Heart left ventricle (tissue), 13 donors: Measurements from ENCODE around the gene LYRM4.

Source experiments
- POLR2A ChIP-seq, 2 donors: fragments of 450-650 bp; IDR thresholded peaks; one replicate each; pipeline ENCODE4 v1.6.1; 2017; ENCODE audit warnings: antibody characterized with exemption in 2 of 2, mild to moderate bottlenecking in 2 of 2, moderate library complexity in 2 of 2
- TF ChIP-seq, protein P1 (sequence below), 12 donors: fragments of 200-600 bp; sonication (generic) in 4 of 12; IDR thresholded peaks; one replicate each; pipeline versions ENCODE4 v1.5.0 to v1.8.0; 2018 to 2022; ENCODE audit warnings: antibody characterized with exemption in 12 of 12, mild to moderate bottlenecking in 5 of 12
- donor health status: ischemic (EF 13 %, LVEDD 7.1; RV severe dilation, severe dysfunction).
- donor health status: DM: no; HTN: yes; CAD: no.
- donor health status: DM: no; HTN: no; CAD: no.
- donor health status: ischemic (EF 25% LVEDD 6.9; RV normal size, moderate dysfunction).
- donor health status: ischemic (EF 25% LVEDD 5.7; RV mildly dilated, moderate dysfunction).
- donor health status: ischemic (EF 35%, LVEDD 5.7; RV mildly dilated, moderate dysfunction).
- donor health status: nonischemic (EF 11% LVEDD 7.7; RV severe dilation, severe dysfunction).
- donor health status: DM: yes; HTN: yes; CAD: no.
- donor health status: PGD.
- donor health status: ischemic (EF 29% LVEDD 5.4; RV normal size, mild dysfunction).
- donor health status: nonischemic (EF 23%, LVEDD 6.1; RV moderate dilation, normal function).

DNA sequence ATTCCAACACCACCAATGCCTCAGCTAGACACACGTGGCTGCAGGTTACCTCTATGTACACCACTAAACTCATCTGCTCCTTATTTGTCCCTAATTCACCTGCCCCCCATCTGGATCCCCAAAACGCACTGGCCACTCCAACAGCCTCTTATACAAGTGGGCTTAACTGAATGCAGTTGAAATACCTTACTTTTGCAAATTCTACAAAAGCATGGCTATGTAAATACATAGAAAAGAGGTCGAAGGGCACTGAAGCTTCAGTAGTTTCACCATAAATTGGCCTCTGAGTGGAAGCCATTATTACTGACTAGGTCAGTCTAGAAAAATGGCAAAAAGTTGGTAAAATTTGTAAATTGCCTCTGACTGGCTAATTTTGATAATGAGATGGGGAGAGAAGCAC lies 186.8 kb downstream of the LYRM4 start:
- TF ChIP-seq POLR2A (IDR thresholded peaks at IDR 0.05): no peak
- TF ChIP-seq, protein P1, sequence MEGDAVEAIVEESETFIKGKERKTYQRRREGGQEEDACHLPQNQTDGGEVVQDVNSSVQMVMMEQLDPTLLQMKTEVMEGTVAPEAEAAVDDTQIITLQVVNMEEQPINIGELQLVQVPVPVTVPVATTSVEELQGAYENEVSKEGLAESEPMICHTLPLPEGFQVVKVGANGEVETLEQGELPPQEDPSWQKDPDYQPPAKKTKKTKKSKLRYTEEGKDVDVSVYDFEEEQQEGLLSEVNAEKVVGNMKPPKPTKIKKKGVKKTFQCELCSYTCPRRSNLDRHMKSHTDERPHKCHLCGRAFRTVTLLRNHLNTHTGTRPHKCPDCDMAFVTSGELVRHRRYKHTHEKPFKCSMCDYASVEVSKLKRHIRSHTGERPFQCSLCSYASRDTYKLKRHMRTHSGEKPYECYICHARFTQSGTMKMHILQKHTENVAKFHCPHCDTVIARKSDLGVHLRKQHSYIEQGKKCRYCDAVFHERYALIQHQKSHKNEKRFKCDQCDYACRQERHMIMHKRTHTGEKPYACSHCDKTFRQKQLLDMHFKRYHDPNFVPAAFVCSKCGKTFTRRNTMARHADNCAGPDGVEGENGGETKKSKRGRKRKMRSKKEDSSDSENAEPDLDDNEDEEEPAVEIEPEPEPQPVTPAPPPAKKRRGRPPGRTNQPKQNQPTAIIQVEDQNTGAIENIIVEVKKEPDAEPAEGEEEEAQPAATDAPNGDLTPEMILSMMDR (IDR thresholded peaks at IDR 0.05): no peak
